Measurements from ENCODE around the gene GSKIP.

The GSKIP gene

GRCh38 chr14:96385385-96385784 lies 22.1 kb downstream of the GSKIP start:
- H3K4me3 ChIP-seq (ENCODE audit: control insufficient read depth, low read depth, low read length) = no peak overlapping the region
- no peak for DNase-seq (ENCODE audit: low read depth)
- TF ChIP-seq CTCF (IDR thresholded peaks at IDR 0.05; ENCODE audit: control insufficient read depth, insufficient read depth, low read depth, low read length, missing control alignments) = no peak

- no peak for TF ChIP-seq CTCF (IDR thresholded peaks at IDR 0.05; ENCODE audit: control insufficient read depth, insufficient read depth, low read depth, low read length, missing control alignments)
- no peak for DNase-seq (ENCODE audit: low read depth)
- peak overlapping the region; percentile 82 for H3K4me3 ChIP-seq (ENCODE audit: control insufficient read depth, low read depth, low read length)
These were observed 27.6 kb downstream of the GSKIP start for GRCh38 chr14:96390965-96391292.

- no peak for TF ChIP-seq CTCF (IDR thresholded peaks at IDR 0.05; ENCODE audit: control insufficient read depth, insufficient read depth, low read depth, low read length, missing control alignments)
- peak overlapping the region; percentile 82 for H3K4me3 ChIP-seq (ENCODE audit: control insufficient read depth, low read depth, low read length)
- DNase-seq (ENCODE audit: low read depth) = peak; percentile 48
These were observed 28.2 kb downstream of the GSKIP start for GRCh38 chr14:96391293-96392118.

GRCh38 chr14:96393071-96393691 lies 29.9 kb downstream of the GSKIP start:
- no peak for TF ChIP-seq CTCF (IDR thresholded peaks at IDR 0.05; ENCODE audit: control insufficient read depth, insufficient read depth, low read depth, low read length, missing control alignments)
- H3K4me3 ChIP-seq (ENCODE audit: control insufficient read depth, low read depth, low read length) = no peak overlapping the region
- DNase-seq (ENCODE audit: low read depth) = no peak

GRCh38 chr14:96394047-96394815 lies 30.9 kb downstream of the GSKIP start:
- DNase-seq (ENCODE audit: low read depth) = no peak
- no peak overlapping the region for H3K4me3 ChIP-seq (ENCODE audit: control insufficient read depth, low read depth, low read length)
- TF ChIP-seq CTCF (IDR thresholded peaks at IDR 0.05; ENCODE audit: control insufficient read depth, insufficient read depth, low read depth, low read length, missing control alignments) = no peak

- H3K4me3 ChIP-seq (ENCODE audit: control insufficient read depth, low read depth, low read length) = no peak overlapping the region
- DNase-seq (ENCODE audit: low read depth) = no peak
- no peak for TF ChIP-seq CTCF (IDR thresholded peaks at IDR 0.05; ENCODE audit: control insufficient read depth, insufficient read depth, low read depth, low read length, missing control alignments)
These were observed 35.1 kb downstream of the GSKIP start for GRCh38 chr14:96398432-96398831.

Data from AG09309 (cell line).